CD4-positive, alpha-beta T cell treated with Interleukin-4 for 4 hours (primary cell): ENCODE data around the gene IQSEC1.

Source experiments
- DNase-seq: peaks from one replicate; pipeline ENCODE4 v3.0.0-alpha.2; 2020

IQSEC1 gene

DNA sequence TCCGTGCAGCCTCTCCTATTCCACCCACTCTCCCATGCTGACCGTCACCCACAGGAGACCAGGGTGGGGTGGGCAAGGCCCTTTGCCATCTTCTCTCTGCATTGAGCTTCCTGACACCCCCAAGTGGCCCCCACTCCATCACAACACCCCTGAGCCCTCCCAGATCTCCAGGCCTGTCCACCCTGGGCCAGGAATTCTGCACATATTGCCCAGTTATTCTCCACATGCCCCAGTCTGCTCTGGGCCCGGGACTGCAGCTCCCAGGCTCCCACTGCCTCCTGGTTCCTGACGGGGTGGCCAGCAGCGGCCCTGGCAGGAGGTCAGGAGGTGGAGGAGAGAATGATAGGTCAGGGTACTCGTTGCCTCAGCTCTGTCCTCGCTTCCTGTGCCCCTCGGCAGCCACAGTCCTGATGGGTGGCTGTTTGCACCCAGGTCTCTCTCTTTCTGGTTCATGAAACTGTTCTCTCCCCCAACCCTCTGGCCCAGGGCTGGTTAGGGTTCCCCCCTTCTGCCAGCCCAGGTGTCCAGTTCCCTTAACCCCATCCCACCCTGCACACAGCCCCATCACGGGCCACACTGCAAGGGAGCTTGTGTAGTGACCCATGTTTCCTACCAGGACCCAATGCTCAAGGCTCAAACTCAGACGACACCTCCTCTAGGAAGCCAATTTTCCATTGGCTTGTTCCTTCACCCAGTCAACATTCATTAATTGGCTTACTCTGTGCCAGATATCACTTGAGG lies 47.3 kb downstream of the IQSEC1 start:
- no peak for DNase-seq

DNA sequence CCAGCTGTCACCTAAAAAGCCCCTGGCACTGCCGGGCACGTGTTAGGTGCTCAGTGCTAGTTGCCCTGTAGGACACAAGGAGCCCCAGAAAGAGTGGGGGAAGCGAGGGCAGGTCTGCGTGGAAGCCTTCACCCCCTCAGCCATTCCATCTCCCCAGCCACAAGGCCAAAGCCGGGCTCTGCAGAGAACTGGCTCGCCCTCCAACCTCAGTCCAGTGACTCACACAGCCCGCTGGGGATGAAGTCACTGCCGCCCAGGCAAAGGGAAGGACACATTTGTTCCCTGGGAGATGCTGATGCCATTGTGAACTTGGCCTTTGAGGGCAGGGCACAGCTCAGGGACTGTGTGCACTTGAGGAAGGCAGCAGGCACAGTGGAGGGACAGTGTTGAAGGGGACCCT lies 48.1 kb downstream of the IQSEC1 start:
- DNase-seq = no peak

DNA sequence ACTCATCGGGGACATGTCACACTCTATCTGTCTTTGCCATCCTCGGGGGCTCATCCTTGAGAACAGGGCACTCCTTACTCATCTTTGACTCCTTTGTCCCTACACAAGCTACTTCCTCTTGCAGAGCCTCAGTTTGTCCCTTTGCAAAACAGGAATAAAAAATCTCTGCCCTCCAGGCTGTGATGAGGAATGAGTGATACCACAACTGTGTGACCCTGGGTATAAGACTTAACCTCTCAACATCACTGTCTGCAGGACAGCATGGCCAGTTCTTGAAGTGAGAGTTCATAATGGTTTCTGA lies 48.5 kb downstream of the IQSEC1 start:
- DNase-seq = no peak

DNA sequence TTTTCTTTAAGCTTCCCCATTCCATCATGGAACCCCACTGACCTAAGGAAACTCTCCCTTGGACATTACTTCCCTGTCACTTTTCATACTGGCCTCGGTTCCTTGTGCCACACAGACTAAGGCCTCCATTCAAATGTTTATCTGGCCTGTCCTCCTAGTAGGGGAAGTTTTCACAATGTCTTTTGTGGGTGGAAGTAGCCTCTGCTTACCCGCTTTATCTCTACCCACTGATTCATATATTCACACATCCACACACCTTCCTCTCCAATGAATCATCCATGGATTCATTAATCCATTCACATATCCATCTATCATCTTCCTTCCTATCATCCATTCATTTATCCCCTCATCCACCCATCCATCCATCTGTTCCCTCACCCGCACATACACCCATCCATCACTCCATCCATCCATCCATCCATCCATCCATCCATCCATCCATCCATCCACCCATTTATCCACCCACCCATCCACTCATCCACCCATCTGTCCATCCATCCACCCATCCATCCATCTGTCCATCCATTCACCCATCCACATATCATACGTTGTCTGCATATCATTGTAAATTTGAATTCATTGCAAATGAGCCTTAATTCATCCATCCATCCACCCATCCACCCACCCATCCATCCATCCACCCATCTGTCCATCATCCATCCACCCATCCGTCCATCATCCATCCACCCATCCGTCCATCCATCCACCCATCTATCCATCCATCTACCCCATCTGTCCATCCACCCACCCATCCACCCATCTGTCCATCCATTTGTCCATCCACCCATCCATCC lies 49.1 kb downstream of the IQSEC1 start:
- DNase-seq = no peak

DNA sequence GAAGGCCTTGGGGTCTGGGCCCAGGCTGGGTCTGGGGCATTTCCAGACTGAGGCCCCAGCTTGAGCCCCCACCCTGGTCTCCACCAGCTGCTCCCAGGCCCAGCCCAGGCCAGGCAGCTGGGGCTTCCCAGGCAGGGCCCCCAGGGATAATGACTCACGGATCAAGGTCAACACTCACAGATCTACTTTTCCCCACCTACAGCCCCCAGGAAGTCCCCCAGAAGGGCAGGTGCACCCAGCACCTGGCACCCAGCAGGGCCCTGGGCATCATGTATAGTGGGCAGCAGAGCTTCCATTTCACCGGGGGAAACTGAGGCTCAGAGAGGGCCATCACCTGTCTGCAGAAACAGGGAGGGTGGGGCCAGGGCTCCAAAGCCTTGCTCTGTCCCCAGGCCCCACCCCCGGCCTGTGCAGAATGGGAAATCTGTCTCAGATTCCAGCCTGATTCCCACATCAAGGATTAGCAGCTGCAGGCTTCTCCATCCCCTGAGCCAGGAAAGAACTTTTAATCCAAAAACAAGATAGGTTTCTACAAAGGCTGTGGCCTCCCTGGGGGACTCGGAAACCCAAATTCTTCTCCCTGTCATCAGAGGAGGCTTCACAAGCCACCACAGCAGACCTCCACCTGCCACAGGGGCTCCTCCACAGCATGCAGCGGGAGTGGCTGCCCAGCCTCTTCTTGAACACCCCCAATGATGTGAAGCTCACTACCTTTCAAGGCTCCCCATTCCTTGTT lies 49.8 kb downstream of the IQSEC1 start:
- no peak for DNase-seq

DNA sequence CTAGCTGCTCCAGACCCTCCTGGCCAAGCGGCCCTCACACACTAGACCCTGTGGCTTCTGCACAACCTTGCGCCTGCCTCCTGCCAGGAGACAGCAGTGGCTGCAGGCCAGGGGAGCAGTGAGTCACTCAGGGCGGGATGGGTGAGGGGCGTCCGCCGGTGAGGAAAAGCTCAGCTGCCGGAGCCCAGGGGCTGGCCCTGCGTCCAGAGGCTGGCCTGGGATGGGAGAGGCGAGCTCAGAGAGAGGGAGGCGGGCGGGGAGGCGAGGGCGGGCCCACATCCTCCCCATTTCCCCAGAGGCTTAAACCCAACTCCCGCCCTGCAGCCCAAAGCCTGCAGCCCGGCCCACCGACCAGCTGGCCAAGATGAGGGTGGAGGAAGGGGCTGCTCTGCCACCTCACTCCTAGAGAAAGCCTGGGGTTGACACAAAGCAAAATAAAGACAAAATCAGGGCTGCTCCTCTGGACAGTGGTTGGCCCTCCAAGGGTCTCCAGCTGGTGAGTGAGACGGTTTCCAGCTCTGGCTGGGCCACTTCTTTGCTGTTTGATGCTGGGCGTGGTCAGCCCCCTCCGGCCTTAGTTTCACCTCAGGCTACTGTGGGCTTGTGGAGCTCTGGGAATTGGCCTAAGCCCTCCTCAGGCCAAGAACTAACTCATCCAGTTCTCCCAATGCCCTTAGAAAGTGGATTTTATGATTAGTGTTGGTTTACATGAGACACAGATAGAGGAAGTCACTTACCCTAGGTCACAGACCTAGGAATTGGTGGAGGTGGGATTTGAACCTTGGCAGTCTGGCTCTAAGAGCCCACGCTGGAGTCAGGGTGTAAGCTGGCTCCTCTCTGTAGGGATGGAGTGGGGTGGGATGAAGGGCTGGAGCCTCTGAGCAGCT lies 50.6 kb downstream of the IQSEC1 start:
- DNase-seq = no peak

DNA sequence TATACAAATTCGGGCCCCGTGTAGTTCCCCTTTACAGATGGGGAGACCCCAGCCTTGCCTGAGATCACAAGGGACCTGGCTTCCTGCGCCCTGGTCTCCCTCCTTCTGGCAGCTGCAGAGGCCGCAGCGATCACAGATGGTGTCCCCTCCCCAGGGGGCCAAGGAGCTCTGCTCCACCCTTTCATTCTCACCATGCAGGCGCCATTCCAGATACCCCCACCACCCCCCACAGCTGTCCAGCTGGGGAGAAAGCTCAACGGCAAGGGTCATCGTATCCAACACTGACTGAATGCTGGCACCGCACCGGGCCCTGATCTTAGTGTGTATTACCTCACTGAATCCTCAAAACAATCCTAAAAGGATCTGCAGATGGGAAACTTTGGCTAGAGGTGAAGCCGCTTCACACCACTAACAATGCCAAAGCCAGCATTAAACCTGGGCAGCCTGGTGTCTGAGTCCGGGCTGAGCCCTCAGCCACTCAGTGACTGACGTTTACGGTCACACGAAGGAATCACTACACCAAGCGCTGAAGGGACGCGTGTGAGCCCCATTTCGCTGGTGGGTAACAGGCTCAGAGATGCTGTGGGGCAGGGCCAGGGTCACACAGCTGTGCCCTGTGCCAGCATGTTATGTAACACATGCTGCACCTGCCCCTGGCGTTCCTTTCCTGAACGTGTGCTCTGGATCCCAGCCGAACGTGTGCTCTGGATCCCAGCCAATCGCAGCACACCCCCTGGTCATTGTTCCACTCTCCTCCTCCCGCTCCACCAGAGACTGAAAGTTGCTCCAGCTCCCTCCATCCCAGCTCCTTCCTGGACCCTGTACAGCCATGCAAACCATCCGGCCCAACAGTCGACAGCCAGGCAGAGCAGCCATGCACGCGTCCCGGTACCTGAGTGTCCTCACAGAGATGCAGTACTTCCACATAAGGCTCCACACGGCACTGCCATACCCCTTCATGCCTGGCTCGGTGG lies 51.8 kb downstream of the IQSEC1 start:
- DNase-seq = no peak

DNA sequence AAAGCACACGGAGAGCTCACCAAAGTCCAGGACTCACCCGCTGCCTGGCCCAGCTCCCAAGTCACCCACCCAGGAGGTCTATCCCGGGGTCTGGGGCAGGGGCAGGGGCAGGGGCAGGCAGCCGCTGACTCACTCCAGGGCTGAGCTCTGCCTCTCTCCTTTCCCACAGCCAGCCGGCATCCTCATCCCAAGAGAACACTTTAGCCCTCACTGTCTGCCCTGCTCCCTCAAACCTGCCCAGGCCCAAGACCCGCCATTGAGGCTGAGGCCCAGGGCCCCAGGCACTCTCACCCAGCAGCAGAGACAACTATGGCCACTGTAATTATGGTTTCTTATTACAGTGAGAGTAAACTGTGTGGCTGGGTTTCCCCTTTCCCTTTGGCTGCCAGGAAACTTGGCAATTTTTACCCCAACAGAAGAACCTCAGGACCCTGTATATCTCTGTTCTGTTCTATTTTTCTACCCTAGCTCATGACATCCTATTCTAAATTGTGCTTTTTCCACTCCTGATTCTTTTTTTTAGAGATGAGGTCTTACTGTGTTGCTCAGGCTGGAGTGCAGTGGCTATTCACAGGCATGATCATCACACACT lies 53.0 kb downstream of the IQSEC1 start:
- no peak for DNase-seq

DNA sequence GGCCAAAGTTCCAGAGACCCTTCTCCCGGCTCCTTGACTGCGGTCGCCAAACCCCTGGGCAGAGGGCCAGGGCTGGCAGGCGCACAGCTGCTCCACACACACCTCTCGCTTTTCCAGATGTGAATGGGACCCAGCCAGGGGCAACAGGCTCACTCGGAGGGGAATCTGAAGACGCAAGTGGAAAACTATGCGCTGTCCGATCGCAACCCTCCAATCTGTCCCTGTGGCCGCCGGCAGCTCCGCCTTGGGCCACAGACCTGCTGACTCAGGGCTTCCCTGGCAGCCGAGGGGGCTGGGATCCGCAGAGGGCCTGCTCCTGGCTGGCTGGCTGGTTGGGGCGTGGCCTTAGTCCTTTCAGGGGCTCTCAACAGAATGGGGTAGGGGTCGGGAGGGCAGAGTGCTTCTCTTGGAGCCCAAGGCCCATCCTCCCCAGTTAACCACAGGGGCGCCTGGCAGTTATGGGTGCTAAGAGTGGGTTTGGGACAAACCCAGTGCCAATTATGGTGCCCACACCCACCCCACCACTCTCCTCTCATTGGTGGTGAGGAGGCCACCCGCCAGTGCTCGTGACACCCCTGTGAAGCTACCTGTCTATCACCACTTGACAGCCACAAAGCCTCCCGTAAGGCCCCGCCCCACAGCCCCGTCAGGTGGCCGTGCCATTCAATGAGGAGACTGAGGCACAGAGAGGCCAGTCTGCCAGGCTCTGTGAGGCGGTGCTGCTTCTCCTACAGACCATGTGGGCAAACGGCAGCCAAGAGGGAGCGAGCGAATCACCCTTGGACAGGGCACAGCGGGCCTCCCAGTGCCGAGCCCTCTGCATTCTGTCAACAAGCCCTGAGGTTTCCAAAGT lies 53.8 kb downstream of the IQSEC1 start:
- no peak for DNase-seq

DNA sequence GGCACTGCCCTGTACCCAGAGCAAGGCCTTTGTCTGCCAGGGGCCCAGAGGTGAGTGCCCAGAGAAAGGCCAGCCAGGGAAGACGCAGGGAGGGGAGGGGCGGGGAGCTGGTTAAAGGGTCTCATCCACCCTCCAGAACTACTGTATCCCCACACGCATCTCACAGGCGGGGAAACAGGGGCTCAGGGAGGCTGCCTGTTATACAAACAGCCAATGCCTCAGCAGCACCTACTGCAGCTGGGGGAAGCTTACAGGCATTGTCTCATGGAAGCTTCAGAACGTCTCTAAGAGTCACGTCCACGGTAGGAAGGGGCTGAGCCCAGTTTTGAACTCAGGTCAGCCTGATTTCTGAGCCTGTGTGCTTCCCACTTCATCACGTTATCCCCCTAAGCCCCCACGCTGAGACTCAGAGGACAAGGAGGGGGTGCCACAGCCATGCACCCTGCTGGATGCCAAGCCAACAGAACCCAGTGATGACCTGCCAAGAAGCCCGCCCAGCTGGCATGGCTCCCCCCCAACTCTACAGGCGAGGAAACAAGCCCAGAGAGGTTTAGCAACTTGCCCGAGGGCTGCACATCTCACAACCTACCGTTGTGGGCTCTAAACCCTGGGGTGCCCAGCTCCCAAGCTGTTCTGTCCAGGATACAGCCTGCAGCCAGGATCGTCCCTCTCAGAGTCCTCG lies 54.5 kb downstream of the IQSEC1 start:
- DNase-seq = no peak

DNA sequence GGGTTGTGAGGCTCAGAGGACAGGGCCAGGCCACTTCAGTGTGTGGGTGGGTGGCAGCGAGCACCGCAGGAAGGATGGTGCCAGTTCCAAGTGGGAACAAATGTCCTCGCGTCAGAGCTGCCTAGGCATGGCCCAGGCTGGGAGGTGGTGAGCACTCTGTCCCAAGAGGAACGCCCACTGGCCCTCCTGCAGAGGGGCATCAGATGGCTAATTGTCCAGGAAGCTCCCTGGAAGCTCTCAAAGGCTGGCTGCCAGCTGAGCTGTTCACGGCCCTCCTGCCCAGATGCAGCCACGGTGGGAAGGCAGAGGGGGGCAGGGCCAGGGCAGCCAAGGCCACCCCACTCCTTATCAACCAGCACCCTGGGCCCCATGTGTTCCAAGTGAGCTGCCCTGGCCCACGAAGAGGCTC lies 55.2 kb downstream of the IQSEC1 start:
- no peak for DNase-seq

DNA sequence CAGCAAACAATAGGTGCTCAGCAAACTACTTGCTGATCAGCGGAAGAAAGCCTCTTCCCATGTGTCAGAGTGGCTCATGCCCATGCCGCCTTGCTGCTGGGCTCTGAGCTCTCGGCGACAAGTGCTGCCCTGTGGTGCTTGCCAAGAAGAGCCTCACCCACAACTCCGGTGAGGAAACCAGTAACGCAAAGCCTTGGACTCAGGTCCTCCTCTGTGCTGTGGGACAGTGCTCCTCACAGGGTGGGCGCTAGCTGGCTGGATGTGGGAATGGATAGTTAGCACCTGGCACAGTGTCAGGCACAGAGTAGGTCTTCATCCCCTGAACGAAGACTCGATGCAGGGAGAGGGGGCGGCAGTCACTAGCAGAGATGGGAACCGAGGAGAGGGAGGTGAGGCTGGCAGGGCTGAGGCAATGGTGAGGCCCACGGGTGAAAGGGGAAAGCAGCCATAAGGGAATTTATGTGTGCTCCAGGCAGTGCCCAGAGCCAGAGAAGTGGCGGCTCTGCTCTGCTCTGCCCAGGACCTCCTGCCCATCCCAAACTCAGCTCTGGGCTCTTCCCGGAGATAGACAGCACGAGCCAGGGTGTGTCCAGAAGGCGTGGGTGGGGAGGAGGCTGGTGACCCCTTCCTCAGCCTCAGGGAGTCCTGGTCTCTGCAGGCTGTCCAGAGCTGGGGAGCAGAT lies 55.7 kb downstream of the IQSEC1 start:
- no peak for DNase-seq

DNA sequence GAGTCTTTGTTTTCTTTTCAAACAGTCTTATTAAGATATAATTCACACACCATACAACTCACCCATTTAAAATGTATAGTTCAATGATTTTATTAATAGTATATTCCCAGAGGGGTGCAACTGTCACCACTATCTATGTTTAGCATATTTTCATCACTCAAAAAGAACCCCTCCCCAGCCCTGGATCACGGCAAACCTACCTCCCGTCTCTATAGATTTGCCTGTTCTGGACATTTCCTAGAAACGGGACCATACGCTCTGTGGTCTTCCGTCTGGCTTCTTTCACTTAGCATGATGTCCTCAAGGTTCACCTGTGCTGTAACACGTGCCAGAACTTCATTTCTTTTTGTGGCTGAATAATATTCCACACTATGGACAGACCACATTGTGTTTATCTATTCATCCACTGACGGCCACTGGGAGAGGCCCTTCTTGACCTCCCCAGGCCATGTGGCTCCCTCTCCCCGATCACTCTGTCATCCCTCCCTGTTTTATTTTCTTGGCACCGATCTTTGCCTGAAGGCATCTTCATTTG lies 56.4 kb downstream of the IQSEC1 start:
- DNase-seq = no peak

DNA sequence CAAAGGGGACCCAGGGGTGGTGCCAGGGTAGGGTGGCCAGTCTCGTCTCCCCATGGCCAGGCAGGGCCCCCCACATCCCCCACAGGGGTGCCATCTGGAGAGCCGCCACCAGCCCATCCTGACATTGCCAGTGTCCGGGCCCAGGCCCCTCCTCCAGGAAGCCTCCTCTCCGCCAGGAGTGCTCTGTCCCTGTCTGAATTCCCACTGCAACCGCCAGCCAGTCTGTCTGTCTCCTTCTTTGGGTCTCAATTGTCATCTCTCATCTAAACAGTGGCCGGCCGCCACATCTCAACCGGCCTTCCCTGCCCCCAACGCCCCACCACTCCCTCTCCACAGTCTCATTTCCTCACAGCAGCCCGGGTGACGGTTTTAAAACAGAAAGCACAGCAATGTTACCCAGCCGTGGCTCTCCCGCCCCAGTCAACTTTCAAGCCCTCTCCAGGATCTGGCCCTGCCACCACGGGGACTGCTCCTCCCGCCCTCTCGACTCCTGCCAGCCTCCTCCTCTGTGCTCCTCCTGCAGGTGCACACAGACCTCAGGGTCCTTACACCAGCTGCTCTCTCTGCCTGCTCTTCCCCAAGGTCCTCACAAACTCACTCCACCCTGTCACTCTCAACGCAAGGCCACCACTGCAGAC lies 57.0 kb downstream of the IQSEC1 start:
- peak; percentile 68 for DNase-seq

DNA sequence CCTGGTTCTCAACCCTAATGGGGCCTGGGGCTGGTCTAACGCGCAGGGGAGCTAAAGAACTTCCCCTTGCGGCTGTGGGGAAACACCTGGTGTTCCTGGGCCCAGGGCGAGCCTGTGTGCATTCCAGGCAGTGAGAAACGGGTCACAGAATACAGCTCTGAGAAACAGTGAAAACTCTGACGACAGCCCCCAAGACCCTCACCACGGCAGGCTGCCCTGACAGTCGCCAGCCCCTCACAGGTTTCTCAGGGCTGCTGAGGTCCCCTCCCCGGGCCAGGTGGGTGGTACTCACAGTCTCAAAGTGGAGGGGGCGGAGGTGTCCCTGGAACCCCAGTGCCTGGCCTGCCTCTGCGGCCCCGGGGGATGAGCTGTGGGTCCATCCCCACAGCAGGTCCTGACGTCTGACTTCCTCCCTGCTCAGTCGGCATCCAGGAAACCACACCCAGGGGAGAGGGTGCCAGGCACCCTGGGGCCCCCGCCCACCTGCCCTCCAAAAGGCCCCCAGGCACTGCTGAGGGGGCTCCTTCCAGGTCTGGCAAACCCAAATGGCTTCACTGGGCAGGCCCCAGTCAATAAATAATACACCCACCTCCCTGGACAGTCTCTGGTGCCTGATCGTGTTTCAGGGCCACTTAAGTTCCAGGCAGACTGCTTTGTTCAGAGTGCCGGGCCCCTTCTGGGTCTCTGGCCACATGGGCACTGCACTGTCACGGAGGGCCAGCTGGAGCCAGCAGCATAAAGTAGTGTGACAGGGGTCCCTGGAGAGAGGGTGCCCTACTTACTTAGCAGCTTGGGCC lies 57.7 kb downstream of the IQSEC1 start:
- peak; percentile 66 for DNase-seq

DNA sequence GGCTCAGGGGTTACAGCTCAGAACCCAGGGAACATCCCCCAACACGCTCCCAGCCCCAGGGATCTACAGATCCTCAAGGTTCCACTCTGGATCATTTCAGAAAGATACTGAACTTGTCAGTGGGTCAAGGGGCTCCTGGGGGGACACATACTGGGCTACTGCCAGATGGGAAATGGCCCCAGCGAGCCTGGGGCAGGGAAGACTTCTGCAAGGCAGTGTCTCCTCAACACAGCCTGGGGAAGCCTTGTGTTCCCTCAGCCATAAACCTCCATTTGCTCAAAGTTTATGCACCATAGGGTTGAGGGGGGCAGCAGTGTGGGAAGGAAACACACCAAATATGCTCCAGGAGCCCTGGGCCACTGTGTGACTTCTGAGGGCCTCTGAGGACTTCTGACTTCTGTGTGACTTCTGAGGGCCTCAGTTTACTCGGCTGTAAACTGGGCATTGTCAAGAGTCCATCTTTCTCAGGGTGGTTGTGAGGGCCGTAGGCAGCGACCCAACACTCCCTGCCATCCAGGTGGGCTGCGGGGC lies 58.4 kb downstream of the IQSEC1 start:
- no peak for DNase-seq
